K562 (cell line): ENCODE measurements around the gene PLA2G2C. TPM values are rescaled to one million over a fixed set of nuclear protein-coding genes. Genes with fewer than 3 reads are reported as not detected.
A peak's percentile ranks its signal among the peaks of the same experiment; 100 is the strongest.

Source experiments
- ATAC-seq: fragments of 200-7000 bp; cut with Tn5 transposase; 3 replicates; pipeline ENCODE4 v1.9.1; 2020; ENCODE audit warnings: moderate library complexity
- BruUV-seq: library from RNA; stranded (reverse); fragments of 400-500 nt; replicated peaks from 2 replicates; lab custom pipeline; 2021; lab: Mats Ljungman, UMichigan
- CTCF ChIA-PET: fragments of 300-600 bp; formaldehyde crosslinking; extraction: SDS; loops from one replicate; lab custom pipeline; 2021; ENCODE audit warnings: low intra/inter-chr PET ratio; lab: Yijun Ruan, JAX
- POLR2A ChIA-PET: fragments of 300-600, 350-650 bp; sonication (Branson Sonifier 250); formaldehyde crosslinking; extraction: SDS; loops from one replicate; lab custom pipeline; 2021; ENCODE audit warnings: antibody characterized with exemption, inconsistent platforms; lab: Yijun Ruan, JAX
- DNase-seq, 4 experiments: peaks; one replicate each; pipeline versions ENCODE4 v3.0.0 to v3.0.0-alpha.2; 2011 to 2018; ENCODE audit warnings: low spot score in 3 of 4, mixed read lengths in 3 of 4; ENCODE audit errors: extremely low read depth in 1 of 4
- FAIRE-seq: peaks from 2 replicates; lab custom pipeline; 2011; peaks lifted over from hg19 to GRCh38; lab: Jason Lieb, UNC
- H2AFZ ChIP-seq: 2 replicates; pipeline ENCODE4 v1.6.0; 2011; ENCODE audit warnings: low read depth, low read length, control low read depth, inconsistent platforms
- H3K27ac ChIP-seq: fragments of 200-600 bp; 3 replicates; pipeline ENCODE4 v1.8.0; 2011; ENCODE audit warnings: low read depth, mild to moderate bottlenecking, control low read depth, inconsistent platforms, low read length, moderate library complexity, mixed read lengths; ENCODE audit errors: extremely low read depth
- H3K27me3 ChIP-seq, 2 experiments: fragments of 300-600 bp in 1 of 2; 2 replicates in 1 of 2; 3 replicates in 1 of 2; pipeline versions ENCODE4 v1.6.0 to v1.8.0; 2011; ENCODE audit warnings: inconsistent platforms in 2 of 2, low read length in 2 of 2, mild to moderate bottlenecking in 1 of 2, mixed read lengths in 1 of 2, moderate library complexity in 1 of 2; ENCODE audit not compliant: control insufficient read depth in 2 of 2, insufficient read depth in 2 of 2
- H3K36me3 ChIP-seq: fragments of 300-600 bp; 3 replicates; pipeline ENCODE4 v1.8.0; 2011; ENCODE audit warnings: mild to moderate bottlenecking, low read length, inconsistent platforms; ENCODE audit not compliant: control insufficient read depth, insufficient read depth
- H3K4me1 ChIP-seq, 2 experiments: fragments of 200-600 bp in 1 of 2; replicated peaks in 1 of 2; 2 replicates in 1 of 2; 3 replicates in 1 of 2; pipeline versions ENCODE4 v1.5.1 to v1.8.0; 2011; ENCODE audit warnings: inconsistent platforms in 2 of 2, low read length in 2 of 2, mild to moderate bottlenecking in 1 of 2, mixed read lengths in 1 of 2, moderate library complexity in 1 of 2; ENCODE audit not compliant: control insufficient read depth in 2 of 2, insufficient read depth in 2 of 2
- H3K4me2 ChIP-seq: 2 replicates; pipeline ENCODE4 v1.6.1; 2011; ENCODE audit warnings: low read length, control low read depth, inconsistent platforms, mixed read lengths; ENCODE audit not compliant: insufficient read depth
- H3K4me3 ChIP-seq: fragments of 200-600 bp; sonication (generic), shearing (Covaris generic); 2 replicates; pipeline ENCODE4 v1.5.1; 2016; ENCODE audit warnings: control low read depth, inconsistent platforms
- H3K79me2 ChIP-seq: fragments of 200-600 bp; 3 replicates; pipeline ENCODE4 v1.8.0; 2011; ENCODE audit warnings: low read length, inconsistent platforms; ENCODE audit not compliant: control insufficient read depth, insufficient read depth
- H3K9ac ChIP-seq, 2 experiments: 2 replicates each; pipeline versions ENCODE4 v1.6.0 to v1.6.1; 2011; ENCODE audit warnings: low read depth in 2 of 2, low read length in 2 of 2, control low read depth in 1 of 2, inconsistent platforms in 1 of 2, mild to moderate bottlenecking in 1 of 2, mixed read lengths in 1 of 2; ENCODE audit not compliant: insufficient read depth in 1 of 2
- H3K9me1 ChIP-seq: one replicate; pipeline ENCODE4 v1.6.0; 2011; ENCODE audit warnings: inconsistent platforms, mild to moderate bottlenecking, low read length, moderate library complexity; ENCODE audit not compliant: control insufficient read depth, insufficient read depth
- H3K9me3 ChIP-seq: replicated peaks from 2 replicates; pipeline ENCODE4 v1.5.1; 2011; ENCODE audit warnings: low read depth, low read length, inconsistent platforms; ENCODE audit not compliant: control insufficient read depth, insufficient read depth
- H4K20me1 ChIP-seq: replicated peaks from 2 replicates; pipeline ENCODE4 v1.6.1; 2011; ENCODE audit warnings: low read length, inconsistent platforms, mixed read lengths; ENCODE audit not compliant: control insufficient read depth, insufficient read depth
- GTF2F1 ChIP-seq: IDR thresholded peaks from 2 replicates; pipeline ENCODE4 v1.6.1; 2011; ENCODE audit warnings: low read depth, low read length, improper control_type of control experiment
- ILK ChIP-seq: fragments of 450-650 bp; IDR thresholded peaks from 2 replicates; pipeline ENCODE4 v1.6.1; 2016; ENCODE audit warnings: missing genetic modification characterization, low read depth, mild to moderate bottlenecking, missing compliant biosample characterization, moderate library complexity, borderline replicate concordance
- L3MBTL2 ChIP-seq: fragments of 450-650 bp; IDR thresholded peaks from 2 replicates; pipeline ENCODE4 v1.6.1; 2016; ENCODE audit warnings: mild to moderate bottlenecking, moderate library complexity
- MTF1 ChIP-seq: fragments of 250-450 bp; sonication (Bioruptor Pico); IDR thresholded peaks from 2 replicates; pipeline ENCODE4 v1.9.0; 2021; ENCODE audit warnings: moderate library complexity, mild to moderate bottlenecking, inconsistent platforms, borderline replicate concordance
- POLR2AphosphoS2 ChIP-seq: IDR thresholded peaks from 2 replicates; pipeline ENCODE4 v1.6.1; 2012; ENCODE audit warnings: low read length, improper control_type of control experiment
- POLR2H ChIP-seq: IDR thresholded peaks from 2 replicates; pipeline ENCODE4 v1.6.1; 2016; ENCODE audit warnings: missing genetic modification characterization, low read depth, mild to moderate bottlenecking, control low read depth, missing compliant biosample characterization, moderate library complexity
- SNIP1 ChIP-seq: fragments of 450-650 bp; IDR thresholded peaks from 2 replicates; pipeline ENCODE4 v1.7.1; 2017; ENCODE audit warnings: low read depth, mild to moderate bottlenecking
- ZNF644 ChIP-seq: fragments of 200-800 bp; sonication (Bioruptor generic); IDR thresholded peaks from 2 replicates; pipeline ENCODE4 v1.6.1; 2016; ENCODE audit warnings: low read depth, missing genetic modification characterization, missing compliant biosample characterization
- WGBS: fragments of 100-300 bp; shearing (Covaris generic); methylation state at CpG from one replicate; pipeline ENCODE4 v1.1.6; 2016; ENCODE audit warnings: low coverage, mixed read lengths; ENCODE audit not compliant: insufficient coverage; ENCODE audit errors: missing lambda C conversion rate; 5-methylcytosine and 5-hydroxymethylcytosine counted together
- in situ Hi-C: fragments of 300-500 bp; cut with MboI; formaldehyde crosslinking; loops from 4 replicates; pipeline ENCODE4 v1.15.0; 2018; ENCODE audit warnings: inconsistent platforms, mixed read lengths
- intact Hi-C: fragments of 100-400 bp; cut with micrococcal nuclease; formaldehyde crosslinking; loops from 2 replicates; pipeline ENCODE4 v1.14.2; 2022
- polyA plus RNA-seq, 8 experiments: library from polyadenylated mRNA; depleted of rRNA in 4 of 8; stranded (reverse) in 5 of 8; unstranded in 3 of 8; fragments of >200 nt; fragmentation: Nextera tagmentation in 2 of 8; fragmentation: Illumina TruSeq in 1 of 8; extraction: Ambion mirVana in 2 of 8; extraction: Trizol in 1 of 8; gene quantifications; 2 replicates each; pipeline versions ENCODE4 v1.2.1 to v1.2.3, GENCODE V29; 2011 to 2014; ENCODE audit warnings: inconsistent platforms in 1 of 8, missing spikeins in 1 of 8
- total RNA-seq, 7 experiments: library from RNA; depleted of rRNA in 6 of 7; stranded (reverse); fragments of >200 nt in 6 of 7; fragmentation: Illumina TruSeq in 2 of 7; extraction: Trizol in 2 of 7; gene quantifications; 2 replicates each; pipeline versions ENCODE4 v1.2.1 to v1.2.3, GENCODE V29; 2011 to 2021; ENCODE audit warnings: low replicate concordance in 1 of 7
- TF ChIP-seq, protein P1 (sequence below), 2 experiments: IDR thresholded peaks; 2 replicates each; pipeline ENCODE4 v1.6.1; 2011; ENCODE audit warnings: borderline replicate concordance in 1 of 2, control low read depth in 1 of 2, low read depth in 1 of 2, low read length in 1 of 2, mild to moderate bottlenecking in 1 of 2, mixed read lengths in 1 of 2, moderate library complexity in 1 of 2; ENCODE audit not compliant: insufficient read depth in 1 of 2, insufficient read length in 1 of 2, poor library complexity in 1 of 2, severe bottlenecking in 1 of 2; ENCODE audit errors: extremely low read depth in 1 of 2
- TF ChIP-seq, protein P2 (sequence below): fragments of 450-650 bp; IDR thresholded peaks from 2 replicates; pipeline ENCODE4 v1.6.1; 2016; ENCODE audit warnings: mild to moderate bottlenecking
- TF ChIP-seq, protein P3 (sequence below), 2 experiments: fragments of 450-650 bp; conservative IDR thresholded peaks; 2 replicates each; pipeline ENCODE4 v1.6.1; 2017; ENCODE audit warnings: mild to moderate bottlenecking in 2 of 2, moderate library complexity in 2 of 2
- TF ChIP-seq, protein P4 (sequence below): sonication (generic); formaldehyde crosslinking; IDR thresholded peaks from 2 replicates; pipeline ENCODE4 v1.8.0; 2022; ENCODE audit warnings: mild to moderate bottlenecking, low read depth, missing genetic modification reagents

Gene PLA2G2C
- total and polyA plus RNA-seq, 9 of the 15 experiments (the other 6 are each of a cell fraction or from before 2014, with no cell fraction given), result 0.14 to 0.49 (median 0.21) TPM

DNA sequence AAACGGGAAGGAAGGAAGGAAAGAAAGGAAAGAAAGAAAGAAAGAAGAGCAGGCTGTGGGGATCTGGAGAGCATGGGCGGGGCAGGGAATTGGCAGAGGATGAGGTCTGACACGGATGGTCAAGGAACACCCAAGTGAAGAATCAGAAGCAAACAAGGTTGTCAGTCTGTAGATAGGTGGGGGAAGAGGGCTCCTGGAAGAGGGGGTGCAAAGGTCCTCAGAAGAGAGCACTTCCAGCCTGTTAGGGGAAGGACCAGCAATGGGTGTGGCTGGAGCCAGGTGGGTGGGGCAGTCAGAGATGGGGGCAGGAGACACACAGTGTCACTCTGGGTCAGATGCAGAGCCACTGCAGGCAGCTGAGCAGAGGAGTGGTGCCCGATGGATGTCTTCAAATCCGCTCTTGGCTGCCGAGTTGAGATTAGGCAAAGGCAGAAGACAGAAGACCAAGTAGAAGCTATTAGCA, 11.0 kb upstream of the PLA2G2C start (continued):
- TF ChIP-seq, protein P1, sequence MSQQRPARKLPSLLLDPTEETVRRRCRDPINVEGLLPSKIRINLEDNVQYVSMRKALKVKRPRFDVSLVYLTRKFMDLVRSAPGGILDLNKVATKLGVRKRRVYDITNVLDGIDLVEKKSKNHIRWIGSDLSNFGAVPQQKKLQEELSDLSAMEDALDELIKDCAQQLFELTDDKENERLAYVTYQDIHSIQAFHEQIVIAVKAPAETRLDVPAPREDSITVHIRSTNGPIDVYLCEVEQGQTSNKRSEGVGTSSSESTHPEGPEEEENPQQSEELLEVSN (IDR thresholded peaks at IDR 0.05; ENCODE audit: borderline replicate concordance in 1 of 2, extremely low read depth in 1 of 2, insufficient read depth in 1 of 2, insufficient read length in 1 of 2, low read depth in 1 of 2, low read length in 1 of 2, poor library complexity in 1 of 2, severe bottlenecking in 1 of 2), result no peak
- TF ChIP-seq, protein P2, sequence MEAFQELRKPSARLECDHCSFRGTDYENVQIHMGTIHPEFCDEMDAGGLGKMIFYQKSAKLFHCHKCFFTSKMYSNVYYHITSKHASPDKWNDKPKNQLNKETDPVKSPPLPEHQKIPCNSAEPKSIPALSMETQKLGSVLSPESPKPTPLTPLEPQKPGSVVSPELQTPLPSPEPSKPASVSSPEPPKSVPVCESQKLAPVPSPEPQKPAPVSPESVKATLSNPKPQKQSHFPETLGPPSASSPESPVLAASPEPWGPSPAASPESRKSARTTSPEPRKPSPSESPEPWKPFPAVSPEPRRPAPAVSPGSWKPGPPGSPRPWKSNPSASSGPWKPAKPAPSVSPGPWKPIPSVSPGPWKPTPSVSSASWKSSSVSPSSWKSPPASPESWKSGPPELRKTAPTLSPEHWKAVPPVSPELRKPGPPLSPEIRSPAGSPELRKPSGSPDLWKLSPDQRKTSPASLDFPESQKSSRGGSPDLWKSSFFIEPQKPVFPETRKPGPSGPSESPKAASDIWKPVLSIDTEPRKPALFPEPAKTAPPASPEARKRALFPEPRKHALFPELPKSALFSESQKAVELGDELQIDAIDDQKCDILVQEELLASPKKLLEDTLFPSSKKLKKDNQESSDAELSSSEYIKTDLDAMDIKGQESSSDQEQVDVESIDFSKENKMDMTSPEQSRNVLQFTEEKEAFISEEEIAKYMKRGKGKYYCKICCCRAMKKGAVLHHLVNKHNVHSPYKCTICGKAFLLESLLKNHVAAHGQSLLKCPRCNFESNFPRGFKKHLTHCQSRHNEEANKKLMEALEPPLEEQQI, result no peak
- no peak for TF ChIP-seq ILK (tag)

DNA sequence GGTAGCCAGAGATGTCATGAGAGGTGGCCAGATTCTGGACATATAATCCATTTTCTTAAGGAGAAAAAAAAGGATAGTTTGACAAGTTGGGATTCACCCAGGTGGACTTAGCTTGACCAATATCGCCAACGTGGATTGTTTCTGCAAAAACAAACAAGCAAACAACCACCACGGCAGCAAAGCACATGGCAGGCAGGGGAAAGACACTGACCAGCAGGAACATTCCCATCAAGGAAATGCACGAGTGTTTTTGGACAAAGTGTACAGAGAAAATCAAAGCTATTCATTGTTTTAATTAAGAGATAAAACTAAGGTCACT, 9.1 kb upstream of the PLA2G2C start:
- Histone ChIP-seq H2AFZ (no peak overlapping the region), H3K9ac (no peak overlapping the region), H4K20me1 (no peaks in the 10 kb centered on the region), H3K4me2 (no peak overlapping the region), H3K27me3 (no peaks in the 10 kb centered on the region), H3K79me2 (peaks cover 5% of the 10 kb centered on the region; the same call in 2 of the 3 replicates), H3K9me3 (no peaks in the 10 kb centered on the region), H3K36me3 (peaks cover 27% of the 10 kb centered on the region; the same call in 2 of the 3 replicates), H3K27ac (no peak overlapping the region), H3K4me3 (no peak overlapping the region), H3K9me1 (no peaks in the 10 kb centered on the region), H3K4me1 (peaks cover 32 to 57% of the 10 kb centered on the region in 2 experiments)
- TF ChIP-seq POLR2AphosphoS2, result 0 out of 2 replicates have a peak, but pooled peaks have one; percentile 27
- 0 out of 2 replicates have a peak, but pooled peaks have one; percentile 45 for TF ChIP-seq ZNF644 (tag)
- TF ChIP-seq SNIP1, result no peak
- TF ChIP-seq MTF1 (CRISPR knock-in tag), result no peak
- TF ChIP-seq L3MBTL2, result 0 out of 2 replicates have a peak, but pooled peaks have one; percentile 1
- TF ChIP-seq POLR2H, result 0 out of 2 replicates have a peak, but pooled peaks have one; percentile 8
- TF ChIP-seq, protein P3, sequence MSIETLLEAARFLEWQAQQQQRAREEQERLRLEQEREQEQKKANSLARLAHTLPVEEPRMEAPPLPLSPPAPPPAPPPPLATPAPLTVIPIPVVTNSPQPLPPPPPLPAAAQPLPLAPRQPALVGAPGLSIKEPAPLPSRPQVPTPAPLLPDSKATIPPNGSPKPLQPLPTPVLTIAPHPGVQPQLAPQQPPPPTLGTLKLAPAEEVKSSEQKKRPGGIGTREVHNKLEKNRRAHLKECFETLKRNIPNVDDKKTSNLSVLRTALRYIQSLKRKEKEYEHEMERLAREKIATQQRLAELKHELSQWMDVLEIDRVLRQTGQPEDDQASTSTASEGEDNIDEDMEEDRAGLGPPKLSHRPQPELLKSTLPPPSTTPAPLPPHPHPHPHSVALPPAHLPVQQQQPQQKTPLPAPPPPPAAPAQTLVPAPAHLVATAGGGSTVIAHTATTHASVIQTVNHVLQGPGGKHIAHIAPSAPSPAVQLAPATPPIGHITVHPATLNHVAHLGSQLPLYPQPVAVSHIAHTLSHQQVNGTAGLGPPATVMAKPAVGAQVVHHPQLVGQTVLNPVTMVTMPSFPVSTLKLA (conservative IDR thresholded peaks at IDR 0.05), result 0 out of 4 replicates have a peak, but pooled peaks of 1 of the 2 experiments have one; percentile 1
- TF ChIP-seq GTF2F1, result no peak
- TF ChIP-seq, protein P4, sequence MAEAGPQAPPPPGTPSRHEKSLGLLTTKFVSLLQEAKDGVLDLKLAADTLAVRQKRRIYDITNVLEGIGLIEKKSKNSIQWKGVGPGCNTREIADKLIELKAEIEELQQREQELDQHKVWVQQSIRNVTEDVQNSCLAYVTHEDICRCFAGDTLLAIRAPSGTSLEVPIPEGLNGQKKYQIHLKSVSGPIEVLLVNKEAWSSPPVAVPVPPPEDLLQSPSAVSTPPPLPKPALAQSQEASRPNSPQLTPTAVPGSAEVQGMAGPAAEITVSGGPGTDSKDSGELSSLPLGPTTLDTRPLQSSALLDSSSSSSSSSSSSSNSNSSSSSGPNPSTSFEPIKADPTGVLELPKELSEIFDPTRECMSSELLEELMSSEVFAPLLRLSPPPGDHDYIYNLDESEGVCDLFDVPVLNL (CRISPR knock-in tag), result no peak
- intact Hi-C loops, result loop anchor here (1.0 to 5.0 kb wide), 2 partner anchors 9 to 33 kb away; partner anchors contain the start of genes PLA2G2C and UBXN10
- FAIRE-seq (no peak), ATAC-seq (no peak), DNase-seq (no peak)
- BruUV-seq, result no TSS peak
- WGBS, result 54% methylated on average over 4 of the region's 4 CpGs
- in situ Hi-C loops, result no loop called here
- CTCF ChIA-PET, result interaction anchor here (0.7 to 0.8 kb wide), 3 partner anchors 95 to 278 kb away, joined by 3 to 4 read pairs (median 3); no protein-coding TSS in a partner anchor
- POLR2A ChIA-PET, result interaction anchor here (0.9 to 1.7 kb wide), 6 partner anchors 8 to 33 kb away, joined by 3 to 4 read pairs (median 4); no protein-coding TSS in a partner anchor
